GM21526 (cell line): Measurements from ENCODE around the gene ACP2.

Source experiments
- ATAC-seq: cut with Tn5 transposase; IDR thresholded peaks from one replicate; pipeline ENCODE4 v1.9.1; 2021; ENCODE audit warnings: moderate library complexity; ENCODE audit not compliant: unreplicated experiment, low FRiP score

The ACP2 gene, protein sequence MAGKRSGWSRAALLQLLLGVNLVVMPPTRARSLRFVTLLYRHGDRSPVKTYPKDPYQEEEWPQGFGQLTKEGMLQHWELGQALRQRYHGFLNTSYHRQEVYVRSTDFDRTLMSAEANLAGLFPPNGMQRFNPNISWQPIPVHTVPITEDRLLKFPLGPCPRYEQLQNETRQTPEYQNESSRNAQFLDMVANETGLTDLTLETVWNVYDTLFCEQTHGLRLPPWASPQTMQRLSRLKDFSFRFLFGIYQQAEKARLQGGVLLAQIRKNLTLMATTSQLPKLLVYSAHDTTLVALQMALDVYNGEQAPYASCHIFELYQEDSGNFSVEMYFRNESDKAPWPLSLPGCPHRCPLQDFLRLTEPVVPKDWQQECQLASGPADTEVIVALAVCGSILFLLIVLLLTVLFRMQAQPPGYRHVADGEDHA

GRCh38 chr11:47248664-47249377 lies at the start of gene ACP2:
ACP2 (minus strand) TSS chr11:47248814; CDS start chr11:47248789, 25 bp downstream.
- ATAC-seq: peak; percentile 88

DNA sequence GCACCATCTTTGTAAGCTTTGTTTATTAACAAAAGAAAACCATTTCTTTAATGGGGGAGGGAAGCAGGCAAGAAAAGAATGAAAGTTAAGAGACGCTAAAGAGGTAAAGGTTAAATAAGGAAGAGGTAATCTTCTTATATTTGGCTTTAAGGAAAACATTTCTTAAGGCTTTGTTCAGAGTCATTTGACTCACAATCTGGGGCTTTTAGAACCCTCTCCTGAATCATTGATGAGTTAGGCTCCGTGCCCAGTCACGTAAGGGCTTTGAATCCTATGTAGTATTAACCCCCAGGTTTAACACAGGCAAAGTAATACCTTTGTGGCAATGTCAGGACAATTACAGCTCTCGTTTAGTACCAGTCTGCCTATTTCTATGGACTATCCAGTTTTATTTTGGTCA lies 47.4 kb upstream of the ACP2 start:
- no peak for ATAC-seq

DNA sequence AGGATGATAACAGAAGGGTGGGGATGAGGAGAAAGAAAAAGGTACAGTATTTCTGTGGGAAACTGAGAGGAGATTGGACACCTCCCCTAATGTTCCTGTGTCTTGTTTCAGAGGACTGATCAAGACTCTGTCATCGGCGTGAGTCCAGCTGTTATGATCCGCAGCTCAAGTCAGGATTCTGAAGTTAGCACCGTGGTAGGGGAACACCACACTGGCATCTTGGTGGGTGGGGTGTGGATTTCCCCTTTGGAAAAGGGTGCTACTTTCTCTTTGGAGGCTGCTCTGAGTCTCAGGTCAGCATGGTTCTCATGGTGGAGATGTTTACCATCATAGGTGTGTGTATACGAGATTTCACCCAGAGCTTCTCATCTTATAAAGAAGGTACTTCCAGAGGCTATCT lies 46.8 kb upstream of the ACP2 start:
- ATAC-seq: no peak

GRCh38 chr11:47289856-47290255 lies 41.2 kb upstream of the ACP2 start:
- ATAC-seq: no peak

DNA sequence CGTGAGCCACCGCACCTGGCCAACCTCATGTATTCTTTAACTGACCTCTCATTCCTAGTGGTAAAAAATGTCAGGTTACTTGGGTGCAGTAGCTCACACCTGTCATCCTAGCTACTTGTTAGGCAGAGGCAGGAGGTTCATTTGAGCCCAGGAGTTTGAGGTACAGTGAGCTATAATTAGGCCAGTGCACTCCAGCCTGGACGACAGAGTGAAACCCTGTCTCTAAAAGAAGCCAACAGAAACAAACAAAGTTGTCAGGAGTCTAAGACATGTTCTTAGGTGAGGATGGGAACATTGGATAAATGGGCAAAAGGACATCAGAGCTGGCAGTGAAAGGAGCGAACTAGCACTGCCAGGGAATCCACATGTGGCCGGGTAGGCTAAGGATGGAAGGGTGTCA lies 39.5 kb upstream of the ACP2 start:
- ATAC-seq: no peak

DNA sequence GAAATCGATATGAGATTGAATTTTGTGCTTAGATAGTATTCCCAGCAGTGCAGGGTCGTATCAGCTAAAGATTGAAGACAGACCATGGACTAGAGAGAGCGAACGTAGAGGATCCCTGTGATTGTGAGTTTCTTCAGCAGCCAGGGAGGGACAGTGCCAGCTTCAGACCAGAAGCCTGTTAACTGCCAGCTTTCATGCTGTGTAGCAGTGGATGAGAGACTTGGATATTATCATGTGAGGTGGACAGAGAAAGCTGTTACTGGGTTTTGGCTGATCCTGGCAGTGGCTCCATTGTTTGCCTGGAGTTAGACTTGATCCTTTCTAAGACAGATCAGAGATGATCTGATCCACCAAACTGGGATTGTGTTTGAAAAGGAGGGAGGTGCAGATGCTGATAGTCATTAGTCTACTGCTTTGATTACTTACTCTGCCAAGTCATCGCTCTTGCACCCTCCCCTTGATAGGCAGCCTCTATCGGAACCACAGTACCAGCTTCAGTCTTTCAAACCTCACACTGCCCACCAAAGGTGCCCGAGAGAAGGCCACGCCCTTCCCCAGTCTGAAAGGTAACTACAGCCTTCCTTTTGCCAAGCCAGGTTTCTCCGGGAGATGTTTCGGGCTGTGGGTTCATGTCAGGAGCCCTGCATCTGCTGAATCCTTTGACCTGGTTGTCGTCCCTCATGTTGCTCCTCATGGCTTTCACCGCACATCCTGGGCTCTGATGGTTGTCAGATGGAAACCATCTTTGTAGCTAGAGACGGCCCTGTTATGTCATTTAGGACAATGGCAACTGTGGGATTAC lies 37.6 kb upstream of the ACP2 start:
- ATAC-seq: no peak

- no peak for ATAC-seq
Measured at GRCh38 chr11:47284151-47284550, 35.5 kb upstream of the ACP2 start.

GRCh38 chr11:47282462-47282861 lies 33.8 kb upstream of the ACP2 start:
- no peak for ATAC-seq

GRCh38 chr11:47280860-47281259 lies 32.2 kb upstream of the ACP2 start:
- ATAC-seq: no peak

GRCh38 chr11:47280099-47280498 lies 31.5 kb upstream of the ACP2 start:
- ATAC-seq: no peak

GRCh38 chr11:47278769-47279168 lies 30.2 kb upstream of the ACP2 start:
- no peak for ATAC-seq

DNA sequence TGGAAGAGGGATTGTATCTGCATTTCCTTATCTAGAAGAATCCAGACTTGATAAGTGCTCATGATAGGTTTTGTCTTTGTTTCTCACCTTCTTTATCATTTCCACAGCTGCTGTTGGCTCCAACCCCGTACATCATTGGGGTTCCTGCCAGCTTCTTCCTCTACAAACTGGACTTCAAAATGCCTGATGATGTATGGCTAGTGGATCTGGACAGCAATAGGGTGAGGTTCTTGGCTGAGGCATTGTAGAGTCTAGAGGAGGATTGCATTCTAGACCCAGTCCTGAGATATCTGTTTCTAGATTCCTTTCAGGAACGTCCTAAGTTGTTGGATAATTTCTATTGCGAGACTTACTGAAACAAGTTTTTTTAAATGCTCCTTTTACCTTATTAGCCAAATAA lies 29.4 kb upstream of the ACP2 start:
- no peak for ATAC-seq

DNA sequence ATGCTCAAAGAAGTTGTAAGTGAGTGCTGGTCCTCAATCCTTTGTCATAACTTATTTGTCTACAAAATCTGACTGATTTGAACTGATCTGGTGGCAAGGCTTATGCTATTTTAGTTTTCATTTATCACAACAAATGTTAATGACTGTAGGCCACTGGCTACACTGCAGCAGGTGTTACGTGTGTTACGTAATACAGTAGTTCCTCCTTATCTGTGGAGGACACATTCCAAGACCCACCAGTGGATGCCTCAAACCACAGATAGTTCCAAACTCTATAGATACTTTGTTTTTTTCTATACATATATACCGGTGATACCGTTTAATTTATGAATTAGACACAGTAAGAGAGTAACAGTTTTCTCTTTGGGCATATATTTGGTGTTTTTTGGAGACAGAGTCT lies 28.3 kb upstream of the ACP2 start:
- ATAC-seq: no peak

DNA sequence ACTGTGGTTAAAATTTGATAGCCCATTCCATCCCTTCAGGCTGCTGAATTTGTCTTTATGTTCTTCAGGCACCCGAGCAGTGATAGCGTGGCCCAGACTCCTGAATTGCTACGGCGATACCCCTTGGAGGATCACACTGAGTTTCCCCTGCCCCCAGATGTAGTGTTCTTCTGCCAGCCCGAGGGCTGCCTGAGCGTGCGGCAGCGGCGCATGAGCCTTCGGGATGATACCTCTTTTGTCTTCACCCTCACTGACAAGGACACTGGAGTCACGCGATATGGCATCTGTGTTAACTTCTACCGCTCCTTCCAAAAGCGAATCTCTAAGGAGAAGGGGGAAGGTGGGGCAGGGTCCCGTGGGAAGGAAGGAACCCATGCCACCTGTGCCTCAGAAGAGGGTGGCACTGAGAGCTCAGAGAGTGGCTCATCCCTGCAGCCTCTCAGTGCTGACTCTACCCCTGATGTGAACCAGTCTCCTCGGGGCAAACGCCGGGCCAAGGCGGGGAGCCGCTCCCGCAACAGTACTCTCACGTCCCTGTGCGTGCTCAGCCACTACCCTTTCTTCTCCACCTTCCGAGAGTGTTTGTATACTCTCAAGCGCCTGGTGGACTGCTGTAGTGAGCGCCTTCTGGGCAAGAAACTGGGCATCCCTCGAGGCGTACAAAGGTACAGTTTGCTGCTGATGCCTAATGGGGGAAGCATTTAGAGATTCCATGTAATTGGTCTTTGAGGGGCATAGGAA lies 26.1 kb upstream of the ACP2 start:
- ATAC-seq: no peak

DNA sequence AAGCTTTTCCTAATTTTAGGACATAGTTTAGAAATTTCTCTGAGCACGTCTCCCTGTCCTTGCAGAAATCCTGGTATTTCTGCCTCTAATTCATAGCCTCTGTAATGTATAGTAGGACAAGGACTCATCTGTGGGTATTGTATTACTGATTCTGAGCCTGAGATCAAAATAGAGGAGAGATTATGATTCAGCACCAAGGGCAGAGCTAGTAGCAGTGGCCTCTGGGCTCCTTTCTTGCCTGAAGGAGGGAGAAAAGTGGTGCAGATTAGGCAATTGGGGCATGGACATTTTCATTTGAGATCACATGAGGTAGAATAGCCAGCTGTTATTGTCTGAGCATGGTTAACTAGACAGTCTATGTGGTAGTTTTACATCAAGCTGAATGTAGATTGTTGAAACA lies 24.1 kb upstream of the ACP2 start:
- no peak for ATAC-seq

GRCh38 chr11:47271961-47272661 lies 23.5 kb upstream of the ACP2 start:
- no peak for ATAC-seq

DNA sequence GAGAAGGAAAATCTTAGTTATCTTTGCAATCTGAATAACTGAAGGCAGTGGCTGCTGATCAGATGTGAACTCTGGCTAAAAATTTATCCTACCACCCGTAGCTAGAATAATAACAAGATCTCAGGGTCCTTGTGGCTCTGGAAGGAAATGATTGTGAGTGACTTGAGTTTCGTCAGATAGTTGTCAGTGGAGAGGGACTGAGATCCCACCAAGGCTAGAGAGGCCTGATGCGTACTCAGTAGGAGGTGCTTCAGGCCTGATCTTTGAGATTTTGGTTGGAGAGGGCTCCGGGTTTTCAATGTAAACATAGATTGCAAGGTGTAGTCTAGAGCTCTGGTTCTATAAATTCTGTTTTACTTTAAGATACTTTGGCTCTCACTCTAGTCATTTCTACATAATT lies 22.7 kb upstream of the ACP2 start:
- no peak for ATAC-seq

DNA sequence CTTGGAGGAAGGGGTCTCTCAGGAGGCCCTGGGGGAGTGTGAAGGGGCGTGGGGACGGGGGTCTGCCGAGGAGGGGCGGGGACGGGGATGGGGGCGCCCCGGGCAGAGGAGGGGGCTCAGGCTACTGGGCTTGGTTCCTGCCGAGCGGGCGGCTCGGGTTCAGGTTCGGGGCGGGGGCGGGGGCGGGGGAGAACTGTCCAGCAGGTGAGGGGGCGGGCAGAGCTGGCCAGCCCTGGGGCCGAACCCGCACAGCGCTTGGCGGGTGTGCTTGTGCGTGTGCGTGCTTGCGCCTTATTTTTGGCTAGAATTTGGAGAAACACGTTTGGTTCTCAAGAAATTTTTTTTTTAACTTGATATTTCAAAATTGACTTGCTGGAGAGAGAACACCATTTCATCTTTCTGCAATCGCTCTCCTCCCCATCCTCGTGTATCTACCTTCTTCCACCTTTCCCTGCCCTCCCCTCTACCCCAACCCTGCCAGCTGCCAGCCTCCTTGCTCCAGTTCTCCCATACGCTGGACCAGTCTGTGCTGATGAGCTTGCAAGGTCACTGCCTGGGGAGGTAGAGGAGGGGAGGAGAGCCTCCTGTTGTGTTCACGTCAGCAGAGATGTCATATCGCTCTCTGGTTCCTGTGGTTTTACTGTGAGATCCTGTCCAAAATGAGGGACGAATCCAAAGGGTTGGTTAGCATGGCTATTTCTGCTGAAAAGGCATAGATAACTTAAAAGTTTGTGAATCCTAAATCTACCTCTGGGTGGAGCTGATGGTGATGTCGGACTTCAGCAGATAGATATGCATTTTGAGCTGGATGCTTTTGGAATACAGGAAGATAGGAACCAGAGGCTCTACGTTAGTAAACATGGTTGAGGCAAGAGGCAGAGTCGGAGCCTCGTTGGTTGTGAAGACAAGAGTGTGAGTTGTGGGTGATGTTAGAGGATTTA lies 22.0 kb upstream of the ACP2 start:
- no peak for ATAC-seq

GRCh38 chr11:47269829-47270305 lies 21.3 kb upstream of the ACP2 start, which contains the start of gene MADD:
MADD (plus strand) TSS chr11:47270133.
- peak; percentile 69 for ATAC-seq
